IPS DF 4.7 (cell line): ENCODE data around the gene GAREM2.

Source experiments
- DNase-seq: peaks from one replicate; pipeline ENCODE4 v3.0.0-alpha.2; 2013; ENCODE audit warnings: low spot score; ENCODE audit errors: extremely low read depth

GAREM2 gene

DNA sequence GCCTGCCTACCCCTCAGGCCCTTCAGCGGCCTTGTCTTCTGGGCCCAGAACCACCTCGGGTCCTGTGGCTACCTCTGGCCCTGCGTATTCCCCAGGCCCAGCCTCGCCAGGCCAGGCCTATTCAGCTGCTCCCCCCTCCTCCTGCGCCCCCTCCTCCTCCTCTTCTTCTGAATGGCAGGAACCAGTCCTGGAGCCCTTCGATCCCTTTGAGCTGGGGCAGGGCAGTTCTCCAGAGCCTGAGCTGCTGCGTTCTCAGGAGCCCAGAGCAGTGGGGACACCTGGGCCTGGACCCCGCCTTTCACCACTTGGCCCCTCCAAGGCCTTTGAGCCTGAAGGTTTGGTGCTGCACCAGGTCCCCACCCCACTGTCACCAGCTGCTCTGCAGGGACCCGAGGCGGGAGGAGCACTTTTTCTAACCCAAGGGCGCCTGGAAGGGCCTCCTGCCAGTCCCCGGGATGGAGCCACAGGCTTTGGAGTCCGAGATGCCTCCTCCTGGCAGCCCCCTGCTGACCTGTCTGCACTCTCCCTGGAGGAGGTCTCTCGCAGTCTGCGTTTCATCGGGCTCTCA, 14.7 kb downstream of the GAREM2 start:
- DNase-seq: no peak

- DNase-seq: no peak
Observed at GRCh38 chr2:26189123-26189522, 16.2 kb downstream of the GAREM2 start.

DNA sequence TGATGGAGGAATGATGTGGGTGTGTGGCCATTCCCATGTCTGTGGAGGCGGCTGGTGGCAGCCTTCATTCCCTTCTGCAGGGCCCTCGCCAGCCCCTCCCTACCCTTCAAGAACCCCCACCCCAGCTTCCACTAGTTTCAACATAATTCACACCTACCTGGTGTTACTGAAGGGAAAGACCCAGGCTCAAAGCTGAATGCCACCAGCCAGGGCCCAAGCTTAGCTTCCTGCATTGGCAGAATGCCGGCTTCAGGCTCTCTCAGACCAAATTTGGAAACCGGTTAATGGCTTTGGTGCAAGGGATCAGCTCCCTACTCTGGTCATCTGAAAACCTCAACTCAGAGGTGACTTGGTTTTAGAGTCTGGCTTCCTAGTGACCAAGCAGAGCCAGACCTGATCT, 16.9 kb downstream of the GAREM2 start:
- DNase-seq: no peak

- DNase-seq: no peak
Observed at GRCh38 chr2:26190369-26190768, 17.5 kb downstream of the GAREM2 start.

GRCh38 chr2:26191316-26192159, 18.6 kb downstream of the GAREM2 start:
- no peak for DNase-seq

GRCh38 chr2:26193578-26194231, 20.8 kb downstream of the GAREM2 start:
- no peak for DNase-seq

DNA sequence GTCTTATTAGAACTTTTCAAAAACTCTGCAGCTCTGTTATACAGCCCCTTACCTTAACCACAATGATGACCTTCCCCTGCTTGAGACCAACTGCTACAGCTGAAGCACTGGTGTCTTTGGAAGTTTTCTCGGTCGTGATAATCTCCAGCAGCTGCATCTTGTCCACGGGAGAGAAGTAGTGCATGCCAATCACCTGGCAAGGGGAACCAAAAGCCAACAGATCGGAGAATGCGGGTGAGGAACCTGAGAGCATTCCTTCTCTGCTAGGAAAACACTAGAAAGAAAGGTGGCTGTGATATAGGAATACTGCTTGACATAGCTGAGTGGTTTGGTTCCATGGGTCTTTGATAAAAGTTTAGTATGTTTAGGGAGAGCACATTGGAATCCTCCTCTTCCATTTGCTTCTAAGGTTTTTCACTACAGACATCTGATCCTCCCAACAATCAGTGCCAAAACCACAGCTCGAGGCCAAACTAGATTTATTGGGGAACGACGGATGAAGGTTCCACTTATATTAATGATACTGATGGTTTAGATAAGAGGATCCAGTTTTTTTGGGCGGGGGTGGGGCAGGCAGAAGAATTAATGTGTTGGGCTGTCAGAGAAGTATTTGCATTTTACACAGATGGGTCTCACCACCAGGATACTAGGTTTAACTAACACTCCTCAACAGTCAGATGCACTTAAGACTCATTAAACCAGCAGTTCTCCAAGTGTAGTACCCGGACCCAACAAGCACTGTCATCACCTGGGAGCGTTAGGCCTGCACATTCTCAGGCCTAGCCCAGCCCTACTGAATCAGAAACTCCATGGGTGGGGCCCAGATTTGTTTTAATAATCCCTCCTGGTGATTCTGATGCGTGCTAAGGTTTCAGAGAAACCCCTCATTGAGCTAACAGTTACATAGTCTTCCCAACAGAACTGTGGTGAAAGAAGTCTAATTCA, 22.4 kb downstream of the GAREM2 start:
- DNase-seq: no peak

GRCh38 chr2:26196683-26197418, 24.0 kb downstream of the GAREM2 start:
- no peak for DNase-seq

- DNase-seq: no peak
Observed at GRCh38 chr2:26197516-26197915, 24.6 kb downstream of the GAREM2 start.

- DNase-seq: no peak
Observed at GRCh38 chr2:26202981-26203490, 30.1 kb downstream of the GAREM2 start.

DNA sequence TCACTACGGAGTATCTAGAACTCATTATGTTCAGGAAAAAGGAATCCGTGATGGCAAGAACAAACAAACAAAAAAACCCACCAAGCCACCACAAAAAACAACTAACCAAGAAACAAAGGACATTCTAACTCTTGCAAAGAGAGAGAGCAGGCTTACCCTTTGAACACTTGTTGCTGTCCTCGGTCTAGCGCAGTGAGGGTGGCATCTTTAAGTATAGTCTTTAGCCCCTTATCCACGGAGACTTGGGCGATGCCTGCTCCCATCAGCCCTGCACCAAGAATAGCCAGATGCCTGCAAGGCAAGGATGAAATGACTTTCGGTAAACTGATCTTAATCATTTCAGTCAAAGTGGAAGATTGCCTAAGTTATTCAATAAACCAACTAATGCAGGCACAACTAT, 31.0 kb downstream of the GAREM2 start:
- DNase-seq: no peak

DNA sequence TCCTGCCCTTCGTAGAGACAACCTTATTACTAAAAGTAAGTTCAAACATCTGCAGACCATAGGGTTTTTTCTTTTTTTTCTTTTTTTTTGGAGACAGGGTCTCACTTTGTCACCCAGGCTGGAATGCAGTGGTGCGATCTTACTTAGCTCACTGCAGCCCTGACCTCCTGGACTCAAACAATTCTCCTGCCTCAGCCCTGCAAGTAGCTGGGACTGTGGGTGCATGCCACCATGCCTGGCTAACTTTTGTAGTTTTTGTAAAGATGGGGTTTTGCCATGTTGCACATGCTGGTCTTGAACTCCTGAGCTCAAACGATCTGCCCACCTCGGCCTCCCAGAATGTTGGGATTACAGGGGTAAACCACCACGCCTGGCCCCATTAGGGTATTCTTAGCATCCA, 39.1 kb downstream of the GAREM2 start:
- no peak for DNase-seq

DNA sequence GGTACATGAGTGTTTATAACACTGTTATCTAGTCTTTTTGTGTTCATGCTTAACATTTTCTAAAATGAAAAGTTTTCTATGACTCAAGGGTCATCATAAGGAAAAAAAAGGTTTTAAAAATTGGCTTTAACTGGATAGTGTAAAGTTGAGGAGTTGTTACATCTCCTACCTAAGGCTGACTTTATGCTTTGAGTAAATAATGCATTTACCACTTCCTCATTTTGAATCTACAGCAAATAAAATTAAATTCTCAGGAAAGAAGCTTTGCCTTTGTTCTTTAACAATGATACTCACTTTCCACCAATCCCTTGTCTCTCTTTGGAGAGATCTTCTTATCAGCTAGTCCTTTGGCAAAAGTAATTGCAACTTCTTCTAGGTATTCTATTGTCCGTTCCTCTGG, 41.9 kb downstream of the GAREM2 start:
- DNase-seq: no peak

- DNase-seq: no peak
Observed at GRCh38 chr2:26215833-26216232, 42.9 kb downstream of the GAREM2 start.

- no peak for DNase-seq
Observed at GRCh38 chr2:26216587-26216986, 43.7 kb downstream of the GAREM2 start.

DNA sequence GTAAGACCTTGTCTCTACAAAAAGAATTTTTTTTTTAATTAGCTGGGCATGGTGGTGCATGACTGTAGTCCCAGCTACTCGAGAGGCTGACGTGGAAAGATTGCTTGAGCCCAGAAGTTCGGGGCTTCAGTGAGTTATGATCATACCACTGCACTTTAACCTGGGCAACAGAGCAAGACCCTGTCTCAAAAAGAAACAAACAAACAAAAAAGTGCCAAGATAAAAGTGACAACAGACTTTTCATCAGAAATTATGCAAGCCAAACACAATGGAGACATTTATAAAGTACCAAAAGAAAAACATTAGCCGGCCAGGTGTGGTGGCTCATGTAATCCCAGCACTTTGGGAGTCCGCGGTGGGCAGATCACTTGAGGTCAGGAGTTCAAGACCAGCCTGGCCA, 44.8 kb downstream of the GAREM2 start:
- no peak for DNase-seq

GRCh38 chr2:26223018-26223417, 50.1 kb downstream of the GAREM2 start:
- no peak for DNase-seq

DNA sequence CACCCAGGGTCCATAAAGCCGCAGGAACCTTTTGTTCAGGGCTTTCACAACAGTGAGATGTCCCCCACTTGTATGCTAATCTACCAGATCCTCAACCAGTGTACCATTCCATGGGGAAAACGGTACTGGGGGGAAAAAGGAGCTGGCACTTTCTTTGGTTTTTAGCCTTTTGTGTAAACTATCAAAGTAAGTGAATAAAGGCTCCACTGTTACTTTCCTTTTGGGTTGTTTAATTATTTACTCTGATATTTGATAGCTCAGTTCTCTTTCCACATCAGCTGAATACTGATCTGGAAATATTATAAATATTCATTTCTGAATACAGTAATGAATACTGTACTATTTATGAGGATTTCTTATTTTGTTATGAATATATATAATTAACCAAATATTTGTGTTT, 51.2 kb downstream of the GAREM2 start:
- DNase-seq: no peak

GRCh38 chr2:26229595-26229994, 56.7 kb downstream of the GAREM2 start:
- no peak for DNase-seq

- DNase-seq: no peak
Observed at GRCh38 chr2:26230806-26231205, 57.9 kb downstream of the GAREM2 start.

GRCh38 chr2:26235089-26235488, 62.2 kb downstream of the GAREM2 start:
- no peak for DNase-seq
